Brain microvascular endothelial cell (primary cell): Measurements from ENCODE around the gene GOSR2.

ENCODE experiments used
- DNase-seq: peaks from one replicate; pipeline ENCODE4 v3.0.0-alpha.2; 2020
- H3K27ac ChIP-seq: fragments of 250-450 bp; sonication (Bioruptor Pico); 2 replicates; pipeline ENCODE4 v1.5.1; 2020; ENCODE audit warnings: mild to moderate bottlenecking, moderate library complexity
- H3K27me3 ChIP-seq: fragments of 250-450 bp; sonication (Bioruptor Pico); replicated peaks from 2 replicates; pipeline ENCODE4 v1.5.1; 2020; ENCODE audit warnings: mild to moderate bottlenecking
- H3K36me3 ChIP-seq: fragments of 250-450 bp; sonication (Bioruptor Pico); replicated peaks from 2 replicates; pipeline ENCODE4 v1.5.1; 2020; ENCODE audit warnings: mild to moderate bottlenecking
- H3K4me3 ChIP-seq: 2 replicates; pipeline ENCODE4 v1.5.1; 2011; ENCODE audit warnings: low read depth, mild to moderate bottlenecking, control low read depth, low read length, moderate library complexity
- CTCF ChIP-seq: IDR thresholded peaks from 2 replicates; pipeline ENCODE4 v1.5.1; 2011; ENCODE audit warnings: low read depth, mild to moderate bottlenecking, moderate library complexity, low read length, control low read depth, inconsistent platforms; ENCODE audit errors: missing control alignments
- in situ Hi-C: cut with HindIII; loops from 2 replicates; pipeline ENCODE4 v1.10.0; 2017; ENCODE audit warnings: low sequenced_read_pairs, low pct_ligation_motif_present

GOSR2 gene

GRCh38 chr17:46925185-46925868 is 2.4 kb downstream of the GOSR2 start:
- no peaks in the 10 kb centered on the region for H3K27me3 ChIP-seq
- TF ChIP-seq CTCF: no peak
- in situ Hi-C loops: no loop called here
- no peak for DNase-seq
- peaks cover 4% of the 10 kb centered on the region for H3K36me3 ChIP-seq
- H3K27ac ChIP-seq: no peak overlapping the region
- H3K4me3 ChIP-seq: no peak overlapping the region

- in situ Hi-C loops: no loop called here
- Histone ChIP-seq H3K27ac (no peak overlapping the region), H3K36me3 (peaks cover 27% of the 10 kb centered on the region), H3K4me3 (no peak overlapping the region), H3K27me3 (no peaks in the 10 kb centered on the region)
- TF ChIP-seq CTCF: no peak
- DNase-seq: no peak
Observed at GRCh38 chr17:46928467-46929261, 5.7 kb downstream of the GOSR2 start.

GRCh38 chr17:46929413-46929812 is 6.5 kb downstream of the GOSR2 start:
- Histone ChIP-seq H3K4me3 (no peak overlapping the region), H3K27ac (peak overlapping the region; percentile 1), H3K27me3 (no peaks in the 10 kb centered on the region), H3K36me3 (peaks cover 33% of the 10 kb centered on the region)
- DNase-seq: peak; percentile 36
- no peak for TF ChIP-seq CTCF
- in situ Hi-C loops: no loop called here

GRCh38 chr17:46930051-46930450 is 7.1 kb downstream of the GOSR2 start:
- no peak for TF ChIP-seq CTCF
- DNase-seq: no peak
- Histone ChIP-seq H3K27me3 (no peaks in the 10 kb centered on the region), H3K27ac (no peak overlapping the region), H3K36me3 (peaks cover 39% of the 10 kb centered on the region), H3K4me3 (no peak overlapping the region)
- in situ Hi-C loops: no loop called here

- H3K4me3 ChIP-seq: no peak overlapping the region
- TF ChIP-seq CTCF: no peak
- in situ Hi-C loops: no loop called here
- peaks cover 55% of the 10 kb centered on the region for H3K36me3 ChIP-seq
- no peak overlapping the region for H3K27ac ChIP-seq
- no peaks in the 10 kb centered on the region for H3K27me3 ChIP-seq
- no peak for DNase-seq
Observed at GRCh38 chr17:46931596-46931995, 8.6 kb downstream of the GOSR2 start.
